Measurements from ENCODE around the gene TERT. TPM values are rescaled to one million over a fixed set of nuclear protein-coding genes. Genes with fewer than 3 reads are reported as not detected.
"Not testable (repeated sequence)": the region's sequence is repeated elsewhere in the genome, so short reads cannot be mapped to it uniquely, and the experiment has no call there.

TERT gene
- total RNA-seq, 1 experiment from 2014 or later, result 5.0 TPM

- Histone ChIP-seq H3K9me3 (replicated peaks) (0 out of 2 replicates have a peak, but pooled peaks cover 3% of the 10 kb centered on the region), H3K4me1 (replicated peaks) (no peaks in the 10 kb centered on the region), H3K27me3 (replicated peaks) (peaks cover 82% of the 10 kb centered on the region), H3K36me3 (no peaks in the 10 kb centered on the region), H3K4me3 (no peak overlapping the region), H3K27ac (no peak overlapping the region)
- DNase-seq (ENCODE audit: low read depth in 1 of 2, low spot score in 2 of 2), result no peak
Measured at GRCh38 chr5:1242733-1243486, 52.0 kb downstream of the TERT start.

- DNase-seq (ENCODE audit: low read depth in 1 of 2, low spot score in 2 of 2), result no peak
- H3K27ac ChIP-seq, result no peak overlapping the region
- no peaks in the 10 kb centered on the region for H3K36me3 ChIP-seq
Measured at GRCh38 chr5:1241509-1242080, 53.3 kb downstream of the TERT start.

GRCh38 chr5:1240496-1241260, 54.2 kb downstream of the TERT start:
- peaks cover 62% of the 10 kb centered on the region for H3K27me3 ChIP-seq (replicated peaks)
- DNase-seq (ENCODE audit: low read depth in 1 of 2, low spot score in 2 of 2), result no peak
- no peak overlapping the region for H3K27ac ChIP-seq
- H3K4me1 ChIP-seq (replicated peaks), result no peaks in the 10 kb centered on the region
- no peaks in the 10 kb centered on the region for H3K36me3 ChIP-seq
- H3K4me3 ChIP-seq, result no peak overlapping the region
- H3K9me3 ChIP-seq (replicated peaks), result peaks cover 10% of the 10 kb centered on the region

More at GRCh38 chr5:1241509-1242080, 53.3 kb downstream of the TERT start:
- Histone ChIP-seq H3K4me3 (no peak overlapping the region), H3K27me3 (replicated peaks) (peaks cover 71% of the 10 kb centered on the region), H3K4me1 (replicated peaks) (no peaks in the 10 kb centered on the region), H3K9me3 (replicated peaks) (peaks cover 6% of the 10 kb centered on the region)

GRCh38 chr5:1239505-1240251, 55.2 kb downstream of the TERT start:
- no peaks in the 10 kb centered on the region for H3K36me3 ChIP-seq
- DNase-seq (ENCODE audit: low read depth in 1 of 2, low spot score in 2 of 2), result no peak
- no peak overlapping the region for H3K4me3 ChIP-seq
- H3K27ac ChIP-seq, result no peak overlapping the region
- H3K9me3 ChIP-seq (replicated peaks), result peaks cover 20% of the 10 kb centered on the region
- H3K27me3 ChIP-seq (replicated peaks), result peaks cover 52% of the 10 kb centered on the region
- no peaks in the 10 kb centered on the region for H3K4me1 ChIP-seq (replicated peaks)

- DNase-seq (ENCODE audit: low read depth in 1 of 2, low spot score in 2 of 2), result no peak
Measured at GRCh38 chr5:1235838-1236237, 59.0 kb downstream of the TERT start.

GRCh38 chr5:1235379-1235778, 59.5 kb downstream of the TERT start:
- Histone ChIP-seq H3K27me3 (replicated peaks) (peaks cover 32% of the 10 kb centered on the region), H3K27ac (no peak overlapping the region), H3K4me3 (no peak overlapping the region), H3K4me1 (replicated peaks) (no peaks in the 10 kb centered on the region), H3K36me3 (no peaks in the 10 kb centered on the region), H3K9me3 (replicated peaks) (peaks cover 29% of the 10 kb centered on the region)
- no peak for DNase-seq (ENCODE audit: low read depth in 1 of 2, low spot score in 2 of 2)

More at GRCh38 chr5:1235838-1236237, 59.0 kb downstream of the TERT start:
- H3K9me3 ChIP-seq (replicated peaks), result peaks cover 29% of the 10 kb centered on the region
- H3K27me3 ChIP-seq (replicated peaks), result peaks cover 32% of the 10 kb centered on the region
- no peaks in the 10 kb centered on the region for H3K4me1 ChIP-seq (replicated peaks)
- H3K27ac ChIP-seq, result no peak overlapping the region
- H3K4me3 ChIP-seq, result no peak overlapping the region
- no peaks in the 10 kb centered on the region for H3K36me3 ChIP-seq

- Histone ChIP-seq H3K27me3 (replicated peaks) (peaks cover 34% of the 10 kb centered on the region), H3K27ac (no peak overlapping the region), H3K9me3 (replicated peaks) (peaks cover 29% of the 10 kb centered on the region), H3K4me1 (replicated peaks) (no peaks in the 10 kb centered on the region), H3K4me3 (no peak overlapping the region), H3K36me3 (no peaks in the 10 kb centered on the region)
- DNase-seq (ENCODE audit: low read depth in 1 of 2, low spot score in 2 of 2), result no peak
Measured at GRCh38 chr5:1232780-1233179, 62.1 kb downstream of the TERT start.

- Histone ChIP-seq H3K4me1 (replicated peaks) (no peaks in the 10 kb centered on the region), H3K27ac (no peak overlapping the region), H3K27me3 (replicated peaks) (peaks cover 41% of the 10 kb centered on the region), H3K36me3 (no peaks in the 10 kb centered on the region), H3K9me3 (replicated peaks) (peaks cover 25% of the 10 kb centered on the region), H3K4me3 (no peak overlapping the region)
- DNase-seq (ENCODE audit: low read depth in 1 of 2, low spot score in 2 of 2), result no peak
Measured at GRCh38 chr5:1231354-1231905, 63.4 kb downstream of the TERT start.

GRCh38 chr5:1230551-1230950, 64.3 kb downstream of the TERT start:
- H3K36me3 ChIP-seq, result no peaks in the 10 kb centered on the region
- DNase-seq (ENCODE audit: low read depth in 1 of 2, low spot score in 2 of 2), result no peak
- peaks cover 49% of the 10 kb centered on the region for H3K27me3 ChIP-seq (replicated peaks)
- H3K4me1 ChIP-seq (replicated peaks), result no peaks in the 10 kb centered on the region
- no peak overlapping the region for H3K4me3 ChIP-seq
- H3K27ac ChIP-seq, result no peak overlapping the region
- peaks cover 18% of the 10 kb centered on the region for H3K9me3 ChIP-seq (replicated peaks)

- Histone ChIP-seq H3K4me1 (replicated peaks) (no peaks in the 10 kb centered on the region), H3K27me3 (replicated peaks) (peaks cover 56% of the 10 kb centered on the region), H3K36me3 (no peaks in the 10 kb centered on the region), H3K9me3 (replicated peaks) (peaks cover 11% of the 10 kb centered on the region), H3K27ac (no peak overlapping the region), H3K4me3 (no peak overlapping the region)
- DNase-seq (ENCODE audit: low read depth in 1 of 2, low spot score in 2 of 2), result no peak
Measured at GRCh38 chr5:1229822-1230221, 65.0 kb downstream of the TERT start.

GRCh38 chr5:1229023-1229422, 65.8 kb downstream of the TERT start:
- not testable (repeated sequence) for DNase-seq (ENCODE audit: low read depth in 1 of 2, low spot score in 2 of 2); H3K27ac ChIP-seq; H3K36me3 ChIP-seq; H3K4me1 ChIP-seq (replicated peaks); H3K4me3 ChIP-seq; H3K9me3 ChIP-seq (replicated peaks)
- peaks cover 64% of the 10 kb centered on the region for H3K27me3 ChIP-seq (replicated peaks)

GRCh38 chr5:1228120-1228519, 66.7 kb downstream of the TERT start:
- Histone ChIP-seq H3K4me3 (no peak overlapping the region), H3K9me3 (replicated peaks) (peaks cover 6% of the 10 kb centered on the region), H3K27me3 (replicated peaks) (peaks cover 69% of the 10 kb centered on the region), H3K4me1 (replicated peaks) (no peaks in the 10 kb centered on the region), H3K36me3 (no peaks in the 10 kb centered on the region), H3K27ac (no peak overlapping the region)
- DNase-seq (ENCODE audit: low read depth in 1 of 2, low spot score in 2 of 2), result no peak

- Histone ChIP-seq H3K9me3 (replicated peaks) (peaks cover 1% of the 10 kb centered on the region; the same call in 1 of the 2 replicates), H3K27ac (no peak overlapping the region), H3K4me1 (replicated peaks) (no peaks in the 10 kb centered on the region), H3K4me3 (no peak overlapping the region), H3K27me3 (replicated peaks) (peaks cover 74% of the 10 kb centered on the region), H3K36me3 (no peaks in the 10 kb centered on the region)
- DNase-seq (ENCODE audit: low read depth in 1 of 2, low spot score in 2 of 2), result no peak
Measured at GRCh38 chr5:1227667-1228066, 67.2 kb downstream of the TERT start.
